GM18520 (cell line): ENCODE measurements around the gene NSD1.
"Not testable (repeated sequence)": the region's sequence is repeated elsewhere in the genome, so short reads cannot be mapped to it uniquely, and the experiment has no call there.

Source experiments
- ATAC-seq: cut with Tn5 transposase; IDR thresholded peaks from one replicate; pipeline ENCODE4 v1.9.1; 2021; ENCODE audit not compliant: unreplicated experiment

NSD1 gene

DNA sequence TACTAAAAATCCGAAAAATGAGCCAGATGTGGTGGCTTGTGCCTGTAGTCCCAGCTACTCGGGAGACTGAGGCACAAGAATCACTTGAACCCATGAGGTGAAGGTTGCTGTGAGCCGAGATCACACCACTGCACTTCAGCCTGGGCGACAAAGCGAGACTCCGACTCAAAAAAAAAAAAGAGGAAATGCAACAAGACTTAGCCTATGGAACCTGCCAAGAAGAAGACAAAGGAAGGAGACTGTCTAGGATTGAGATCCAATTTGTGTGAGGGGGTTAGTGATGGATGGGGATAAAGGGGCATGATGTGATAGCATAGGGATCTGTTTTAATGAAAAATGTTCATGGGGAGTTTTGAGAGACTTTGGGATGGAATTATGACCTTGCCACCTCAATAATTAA, 97.1 kb downstream of the NSD1 start:
- ATAC-seq = no peak

DNA sequence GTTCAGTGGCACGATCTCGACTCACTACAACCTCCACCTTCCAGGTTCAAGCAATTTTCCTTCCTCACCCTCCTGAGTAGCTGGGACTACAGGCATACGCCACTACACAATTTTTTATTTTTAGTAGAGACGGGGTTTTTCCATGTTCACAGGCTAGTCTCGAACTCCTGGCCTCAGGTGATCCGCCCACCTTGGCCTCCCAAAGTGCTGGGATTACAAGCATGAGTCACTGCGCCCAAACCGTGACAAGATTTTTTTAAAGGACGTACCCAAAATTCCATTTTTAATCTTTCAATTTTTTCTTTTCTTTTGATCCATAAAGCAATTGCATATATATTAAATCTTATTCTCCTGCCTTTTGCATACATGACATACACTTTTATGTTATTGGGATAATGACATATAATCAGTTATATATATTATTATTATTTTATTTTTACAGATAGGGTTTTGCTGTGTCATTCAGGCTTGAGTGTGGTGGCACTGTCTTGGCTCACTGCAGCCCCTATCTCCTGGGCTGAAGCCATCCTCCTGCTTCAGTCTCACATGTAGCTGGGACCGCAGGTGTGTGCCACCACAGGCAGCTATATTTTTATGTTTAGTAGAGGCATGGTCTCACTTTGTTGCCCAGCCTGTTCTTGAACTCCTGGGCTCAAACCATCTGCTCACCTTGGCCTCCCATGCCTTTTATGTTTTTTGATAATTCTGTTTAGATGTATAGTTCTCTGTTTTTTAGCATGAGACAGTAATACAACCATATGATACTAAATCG, 98.1 kb downstream of the NSD1 start:
- ATAC-seq = no peak

DNA sequence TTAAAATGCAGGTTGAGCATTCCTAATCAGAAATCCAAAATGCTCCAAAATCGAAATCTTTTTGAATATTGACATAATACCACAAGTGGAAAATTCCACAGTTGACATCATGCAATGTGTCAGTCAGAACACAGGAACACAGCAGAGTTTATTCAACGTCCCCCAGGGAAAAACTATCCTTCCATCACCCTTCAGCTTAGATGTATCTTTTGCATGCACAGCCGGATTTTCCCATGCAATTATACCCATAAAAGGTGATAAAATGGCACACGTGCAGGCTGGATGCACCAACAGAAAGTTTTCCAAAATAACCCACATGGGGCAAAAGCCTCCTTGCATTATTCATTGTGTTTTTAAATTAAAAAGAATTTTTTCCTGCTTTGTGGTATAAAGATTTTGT, 98.8 kb downstream of the NSD1 start:
- no peak for ATAC-seq

DNA sequence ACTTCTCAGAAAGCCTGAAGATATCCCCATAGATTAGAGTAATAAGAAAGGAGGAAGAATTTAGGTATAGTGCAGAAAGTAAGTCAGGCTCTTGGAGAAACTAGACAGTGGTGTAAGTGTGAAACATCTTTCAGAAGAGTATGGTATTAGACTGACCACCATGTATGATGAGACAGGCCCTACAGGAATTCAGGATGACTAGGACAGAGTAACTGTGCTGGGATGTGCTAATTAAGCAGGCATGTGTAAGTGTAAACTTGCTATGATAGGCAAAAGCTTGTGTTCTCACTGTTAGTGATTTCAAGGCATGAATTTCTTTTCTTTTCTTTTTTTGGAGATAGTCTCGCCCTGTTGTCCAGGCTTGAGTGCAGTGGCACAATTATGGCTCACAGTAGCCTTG, 99.2 kb downstream of the NSD1 start:
- no peak for ATAC-seq

DNA sequence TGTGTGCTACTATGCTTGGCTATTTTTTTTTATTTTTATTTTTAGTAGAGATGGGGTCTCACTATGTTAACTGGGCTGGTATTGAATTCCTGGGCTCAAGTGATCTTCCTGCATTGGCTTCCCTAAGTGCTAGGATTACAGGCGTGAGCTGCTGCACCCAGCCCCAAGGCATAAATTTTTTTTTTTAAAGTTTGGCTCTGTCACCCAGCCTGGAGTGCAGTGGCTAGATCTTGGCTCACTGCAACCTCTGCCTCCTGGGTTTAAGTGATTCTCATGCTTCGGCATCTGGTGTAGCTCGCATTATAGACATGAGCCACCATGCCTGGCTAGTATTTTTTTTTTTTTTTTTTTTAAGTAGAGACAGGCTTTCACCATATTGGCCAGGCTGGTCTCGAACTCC, 99.6 kb downstream of the NSD1 start:
- no peak for ATAC-seq

DNA sequence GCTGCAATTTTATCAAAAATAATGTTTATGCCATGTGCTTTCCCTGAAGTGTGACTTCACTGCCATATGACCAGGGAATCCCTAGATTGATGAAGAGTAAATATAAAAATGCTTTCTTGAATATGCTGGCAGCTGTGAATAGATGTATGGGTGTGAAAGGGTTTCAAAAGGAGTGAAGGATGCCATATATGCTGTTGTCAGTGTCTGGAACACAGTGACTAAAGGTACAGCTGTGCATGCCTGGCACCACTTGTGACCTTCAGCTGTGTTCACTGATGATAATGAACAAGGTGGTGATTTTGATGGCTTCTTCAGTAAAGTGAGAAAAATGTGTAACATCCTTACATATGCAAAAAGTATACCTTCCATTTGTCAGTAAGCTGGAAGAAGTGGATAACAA, 100.2 kb downstream of the NSD1 start:
- no peak for ATAC-seq

DNA sequence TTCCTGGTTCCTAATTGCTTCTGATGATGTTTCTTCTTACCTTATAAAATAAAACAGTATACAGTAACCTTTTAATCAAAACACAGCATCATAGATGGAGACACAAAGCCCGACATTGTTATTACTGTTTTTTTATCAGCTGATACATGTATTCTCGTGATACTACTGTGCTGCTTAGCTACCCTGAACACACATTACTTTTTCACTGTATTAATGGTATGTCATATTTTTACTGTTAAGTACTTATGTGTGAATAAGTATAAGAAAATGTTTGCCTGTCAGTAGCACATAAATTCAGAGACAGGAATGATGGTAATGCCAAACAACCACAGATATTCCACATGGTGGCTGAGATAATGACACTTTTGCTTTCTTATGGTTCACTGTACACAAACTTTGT, 101.3 kb downstream of the NSD1 start:
- no peak for ATAC-seq

DNA sequence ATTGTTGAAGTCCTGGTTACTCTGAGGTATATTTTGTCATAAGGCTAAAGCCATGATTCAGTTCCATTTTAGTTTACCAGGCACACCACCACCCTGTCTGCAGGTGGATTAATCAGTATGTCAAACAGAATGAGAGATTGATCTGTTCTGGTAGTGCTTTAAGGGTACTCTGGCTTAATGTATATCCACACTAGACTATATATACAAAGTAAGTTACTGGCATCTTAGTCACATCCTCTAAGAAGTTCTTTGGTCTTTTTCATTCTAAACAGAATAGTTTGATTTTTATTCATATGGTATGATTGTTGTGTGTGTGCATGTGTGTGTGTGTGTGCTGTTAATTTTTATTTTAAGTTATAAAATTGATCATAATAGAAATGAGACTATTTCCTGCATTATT, 108.2 kb downstream of the NSD1 start:
- no peak for ATAC-seq

DNA sequence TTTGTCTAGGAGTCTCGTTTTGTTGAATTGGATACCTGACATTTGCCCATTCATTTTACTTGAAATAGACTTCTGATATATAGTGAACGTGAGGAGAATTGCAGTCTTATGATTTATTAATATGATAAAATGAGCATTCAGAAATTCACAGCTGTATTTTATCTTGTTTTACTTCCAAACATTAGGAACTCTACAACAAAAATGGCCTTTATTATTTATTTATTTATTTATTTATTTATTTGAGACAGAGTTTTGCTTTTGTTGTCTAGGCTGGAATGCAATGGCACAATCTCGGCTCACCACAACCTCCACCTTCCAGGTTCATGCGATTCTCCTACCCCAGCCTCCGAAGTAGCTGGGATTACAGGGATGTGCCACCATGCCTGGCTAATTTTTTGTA, 108.7 kb downstream of the NSD1 start:
- no peak for ATAC-seq

DNA sequence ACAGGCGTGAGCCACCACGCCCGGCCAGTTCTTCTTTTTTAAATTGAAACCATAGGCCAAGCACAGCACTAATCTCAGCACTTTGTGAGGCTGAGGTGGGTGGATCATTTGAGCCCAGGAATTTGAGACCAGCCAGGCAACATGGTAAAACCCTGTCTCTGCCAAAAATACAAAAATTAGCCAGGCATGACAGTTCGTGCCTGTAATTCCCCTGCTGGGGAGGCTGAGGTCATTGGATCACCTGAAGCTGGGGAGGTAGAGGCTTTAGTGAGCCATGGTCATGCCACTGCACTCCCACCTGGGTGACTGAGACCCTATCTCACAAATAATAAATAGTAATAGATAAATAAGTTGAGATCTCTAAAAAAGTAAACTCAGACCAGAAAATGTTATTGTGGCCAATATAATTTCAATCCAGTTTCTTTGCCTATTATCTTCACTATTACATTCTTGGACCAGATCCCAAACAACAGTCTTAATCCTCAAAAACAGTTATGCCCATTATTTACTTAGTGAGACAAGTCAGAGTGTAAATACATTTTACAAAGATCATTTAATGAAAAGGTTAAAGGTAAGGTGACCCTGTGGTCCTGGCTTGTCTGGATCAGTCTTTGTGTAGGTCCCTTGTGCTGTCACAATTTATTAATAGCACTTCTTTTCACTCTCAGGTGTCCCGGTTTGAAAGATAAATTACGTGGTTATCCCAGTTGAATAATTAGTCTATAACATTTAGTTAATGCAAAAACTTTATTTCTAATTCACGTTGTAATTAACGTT, 116.4 kb downstream of the NSD1 start:
- no peak for ATAC-seq

DNA sequence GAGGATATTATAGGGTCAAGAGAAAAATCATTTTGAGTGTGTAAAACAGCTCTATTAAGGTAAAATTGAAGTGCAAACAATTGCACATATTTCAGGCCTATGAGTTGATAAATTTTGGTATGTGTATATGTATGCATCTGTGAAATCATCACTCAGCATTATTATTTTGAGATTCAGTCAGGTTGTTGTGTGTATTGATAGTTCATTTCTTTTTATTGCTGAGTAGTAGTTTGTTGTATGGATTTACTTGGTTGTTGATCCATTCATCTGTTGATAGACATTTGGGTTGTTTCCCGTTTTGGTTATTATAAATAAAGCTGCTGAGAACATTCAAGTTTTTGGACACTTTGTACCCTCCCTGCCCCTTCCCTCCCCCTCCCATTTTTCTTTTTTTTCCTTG, 119.7 kb downstream of the NSD1 start:
- no peak for ATAC-seq

DNA sequence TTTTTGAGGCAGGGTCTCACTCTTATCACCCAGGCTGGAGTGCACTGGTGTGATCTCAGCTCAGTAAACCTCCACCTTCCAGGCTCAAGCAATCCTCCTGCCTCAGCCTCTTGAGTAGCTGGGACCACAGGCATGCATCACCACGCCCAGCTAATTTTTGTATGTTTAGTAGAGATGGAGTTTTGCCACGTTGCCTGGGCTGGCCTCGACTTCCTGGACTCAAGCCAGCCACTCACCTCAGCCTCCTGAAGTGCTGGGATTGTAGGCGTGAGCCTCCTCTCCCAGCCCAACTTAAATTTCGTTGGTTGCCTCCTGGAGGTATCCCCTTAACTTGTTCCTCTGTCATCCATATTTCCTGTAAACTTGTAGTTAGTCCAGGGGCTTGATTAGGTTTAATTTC, 122.7 kb downstream of the NSD1 start:
- ATAC-seq = no peak

DNA sequence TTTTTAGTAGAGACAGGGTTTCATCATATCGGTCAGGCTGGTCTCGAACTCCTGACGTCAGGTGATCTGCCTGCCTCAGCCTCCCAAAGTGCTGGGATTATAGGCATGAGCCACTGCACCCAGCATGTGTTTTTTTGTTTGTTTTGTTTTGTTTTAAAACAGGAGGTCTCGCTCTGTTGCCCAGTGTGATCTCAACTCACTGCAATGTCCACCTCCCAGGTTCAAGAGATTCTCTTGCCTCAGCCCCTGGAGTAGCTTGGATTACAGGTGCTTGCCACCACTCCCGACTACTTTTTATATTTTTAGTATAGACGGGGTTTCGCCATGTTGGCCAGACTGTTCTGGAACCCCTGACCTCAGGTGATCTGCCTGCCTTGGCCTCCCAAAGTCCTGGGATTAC, 125.1 kb downstream of the NSD1 start:
- not testable (repeated sequence) for ATAC-seq

DNA sequence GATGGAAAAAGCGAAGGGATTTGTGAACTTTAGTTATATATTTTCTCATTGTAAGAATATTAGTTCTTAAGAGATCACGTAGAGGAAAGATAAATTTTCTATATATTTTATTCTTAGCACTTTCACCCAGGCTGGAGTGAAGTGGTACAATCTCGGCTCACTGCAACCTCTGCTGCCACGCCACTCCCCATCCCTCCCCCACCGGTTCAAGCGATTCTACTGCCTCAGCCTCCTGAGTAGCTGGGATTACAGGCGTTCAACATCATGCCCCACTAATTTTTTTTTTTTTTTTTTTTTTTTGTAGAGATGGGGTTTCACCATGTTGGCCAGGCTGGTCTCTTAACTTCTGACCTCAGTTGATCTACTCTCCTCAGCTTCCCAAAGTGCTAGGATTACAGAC, 127.4 kb downstream of the NSD1 start:
- no peak for ATAC-seq

DNA sequence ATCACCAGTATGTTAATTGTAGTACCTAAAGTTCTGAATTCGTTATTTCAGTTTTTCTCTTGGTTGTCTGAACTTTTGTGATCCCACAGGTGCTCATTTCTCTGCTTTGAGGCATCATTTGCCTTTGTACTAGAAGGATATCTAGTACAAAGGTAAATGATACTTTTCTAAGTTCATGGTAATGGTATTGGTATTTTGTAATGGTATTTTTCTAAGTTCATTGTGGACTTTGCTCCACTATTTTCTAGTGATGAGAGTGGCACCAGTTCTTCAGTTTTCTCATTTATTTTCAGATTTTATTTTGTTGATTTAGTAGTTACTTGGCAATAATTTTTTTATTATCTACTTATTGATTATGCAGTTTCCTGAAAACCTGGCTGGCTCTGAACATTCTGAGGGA, 127.9 kb downstream of the NSD1 start:
- no peak for ATAC-seq

DNA sequence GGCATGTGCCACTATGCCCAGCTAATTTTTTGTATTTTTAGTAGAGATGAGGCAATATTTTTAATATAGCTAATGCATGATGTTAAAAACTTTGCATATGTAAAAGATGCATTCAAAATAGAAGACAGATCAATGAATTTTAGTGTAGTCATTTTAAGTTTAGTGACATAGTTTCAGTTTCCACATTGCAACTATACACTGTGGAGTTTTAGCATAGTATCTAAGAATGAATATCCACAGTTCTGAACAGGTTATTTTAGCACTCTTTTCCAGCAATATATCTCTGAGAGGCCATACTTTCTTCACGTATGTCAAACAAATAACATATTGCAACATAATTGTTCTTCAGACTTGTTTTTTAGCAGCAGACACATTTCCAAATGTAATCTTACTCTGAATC, 130.6 kb downstream of the NSD1 start:
- no peak for ATAC-seq

DNA sequence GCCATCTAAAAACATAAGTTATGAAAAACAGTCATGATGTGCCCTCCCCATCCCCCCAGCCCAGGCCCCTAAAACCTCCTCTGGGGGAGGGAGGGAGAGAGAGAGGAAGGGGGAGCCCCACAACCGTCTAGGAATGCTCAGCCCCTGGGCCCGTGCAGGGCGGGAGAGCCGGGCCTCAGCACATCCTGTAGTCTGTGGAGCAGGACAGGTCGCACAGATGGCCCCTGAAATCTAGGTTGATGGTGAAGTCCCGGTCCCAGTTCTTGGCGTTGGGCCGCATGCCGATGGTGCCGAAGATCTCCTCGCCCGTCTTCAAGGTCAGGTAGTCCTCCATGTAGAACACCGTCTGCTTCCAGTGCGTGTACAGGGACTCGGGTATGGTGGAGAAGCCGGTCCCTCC, 131.8 kb downstream of the NSD1 start:
- no peak for ATAC-seq

DNA sequence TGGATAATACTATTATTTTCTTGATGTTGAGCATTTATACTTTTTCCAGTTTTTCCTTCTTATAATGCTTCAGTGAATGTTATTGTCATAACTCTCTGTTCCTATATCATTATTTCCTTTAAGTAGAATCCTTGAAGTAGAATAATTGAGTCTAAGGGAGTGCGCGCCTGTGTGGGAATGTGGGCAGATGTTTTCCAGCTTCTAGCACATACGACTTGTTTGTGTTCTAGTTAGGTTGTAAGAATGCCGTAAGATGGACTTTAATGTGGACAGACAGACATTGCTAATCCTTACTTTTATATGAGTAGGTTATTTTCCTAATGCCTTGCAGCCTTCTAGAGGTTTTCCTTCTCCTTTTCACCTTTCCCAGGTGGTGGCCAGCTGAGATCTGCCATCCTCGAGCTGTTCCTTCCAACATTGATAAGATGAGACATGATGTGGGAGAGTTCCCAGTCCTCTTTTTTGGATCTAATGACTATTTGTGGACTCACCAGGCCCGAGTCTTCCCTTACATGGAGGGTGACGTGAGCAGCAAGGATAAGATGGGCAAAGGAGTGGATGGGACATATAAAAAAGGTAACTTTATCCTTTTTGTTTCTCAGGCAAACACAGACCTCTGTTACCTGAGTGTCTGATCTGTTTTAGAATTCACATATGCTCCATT, 135.8 kb downstream of the NSD1 start:
- ATAC-seq = no peak

DNA sequence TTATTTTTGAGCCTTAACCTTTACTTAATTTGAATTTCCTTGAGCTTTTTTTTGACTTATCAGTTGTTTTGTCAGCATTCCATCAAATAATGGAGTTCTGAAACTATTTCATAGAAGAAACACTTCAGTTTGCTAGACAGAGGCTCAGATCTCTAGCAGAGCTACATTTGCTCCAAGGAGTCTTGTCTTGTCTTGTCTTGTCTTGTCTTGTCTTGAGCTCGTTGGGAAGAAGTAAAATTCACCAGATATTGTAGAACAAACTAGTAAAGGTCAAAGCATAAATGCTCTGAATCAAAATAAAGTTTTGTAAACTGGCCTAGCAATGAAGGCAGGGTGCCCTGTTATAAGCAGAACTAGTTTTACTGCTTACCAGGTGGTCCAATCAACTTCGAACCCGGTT, 136.4 kb downstream of the NSD1 start:
- ATAC-seq = no peak

DNA sequence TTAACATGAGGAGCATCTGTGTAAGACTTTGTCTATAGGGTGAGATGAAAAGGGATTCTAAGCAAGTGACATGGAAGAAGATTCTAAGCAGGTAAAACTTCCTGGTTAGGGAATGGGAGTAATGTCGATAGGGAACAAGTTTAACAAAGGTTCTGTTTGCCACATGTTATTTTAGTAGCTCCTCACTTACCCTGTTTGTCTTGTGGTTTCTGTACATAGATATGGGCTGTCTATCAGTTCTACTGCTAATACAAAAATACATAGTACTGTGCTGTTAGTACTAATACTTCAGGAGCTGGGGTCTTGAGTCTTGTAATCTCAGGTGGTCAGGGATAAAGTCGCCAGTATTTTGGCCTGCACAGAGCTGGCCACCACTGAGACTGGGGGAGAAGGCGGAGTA, 137.1 kb downstream of the NSD1 start:
- ATAC-seq = no peak

DNA sequence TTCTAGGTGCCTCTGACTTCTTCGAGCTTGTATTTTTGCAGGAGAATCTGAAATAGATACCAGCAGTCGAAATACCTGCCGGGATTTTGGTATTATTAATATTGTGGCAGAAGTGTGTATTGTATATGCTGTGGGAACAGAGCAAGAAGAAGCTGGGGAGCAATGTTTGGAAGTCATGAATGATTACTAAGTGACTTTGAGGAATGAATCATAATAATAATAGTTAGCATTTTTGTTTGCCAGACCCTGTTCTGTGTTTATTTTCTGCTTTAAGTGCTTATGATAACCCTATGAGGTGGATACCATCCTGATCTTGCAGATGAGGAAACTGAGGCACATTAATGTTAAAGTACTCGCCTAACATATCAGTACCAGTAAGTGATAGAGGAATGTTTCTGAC, 137.5 kb downstream of the NSD1 start:
- ATAC-seq = no peak

DNA sequence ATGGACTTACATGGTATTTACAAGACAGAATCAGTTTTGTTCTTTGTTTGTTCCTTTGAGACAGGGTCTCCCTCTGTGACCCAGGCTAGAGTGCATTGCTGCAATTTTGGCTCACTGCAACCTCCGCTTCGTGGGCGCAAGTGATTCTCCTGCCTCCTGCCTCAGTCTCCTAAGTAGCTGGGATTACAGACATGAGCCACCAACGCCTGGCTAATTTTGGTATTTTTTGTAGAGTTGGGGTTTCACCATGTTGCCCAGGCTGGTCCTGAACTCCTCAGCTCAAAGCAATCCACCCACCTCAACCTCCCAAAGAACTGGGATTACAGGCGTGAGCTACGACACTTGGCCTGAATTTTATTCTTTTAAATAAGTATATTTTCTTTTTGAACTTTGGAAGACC, 142.3 kb downstream of the NSD1 start:
- no peak for ATAC-seq
